IPS-18c (cell line): ENCODE results near the gene GPR137.

Experiments
- H3K4me3 ChIP-seq: 2 replicates; pipeline ENCODE4 v1.7.0; 2013; ENCODE audit warnings: low read depth, mild to moderate bottlenecking, low read length, moderate library complexity; ENCODE audit not compliant: insufficient read depth
- H3K9me3 ChIP-seq: one replicate; pipeline ENCODE4 v1.6.1; 2013; ENCODE audit warnings: mild to moderate bottlenecking, low read length, moderate library complexity; ENCODE audit not compliant: control insufficient read depth, insufficient read depth

Gene GPR137

DNA sequence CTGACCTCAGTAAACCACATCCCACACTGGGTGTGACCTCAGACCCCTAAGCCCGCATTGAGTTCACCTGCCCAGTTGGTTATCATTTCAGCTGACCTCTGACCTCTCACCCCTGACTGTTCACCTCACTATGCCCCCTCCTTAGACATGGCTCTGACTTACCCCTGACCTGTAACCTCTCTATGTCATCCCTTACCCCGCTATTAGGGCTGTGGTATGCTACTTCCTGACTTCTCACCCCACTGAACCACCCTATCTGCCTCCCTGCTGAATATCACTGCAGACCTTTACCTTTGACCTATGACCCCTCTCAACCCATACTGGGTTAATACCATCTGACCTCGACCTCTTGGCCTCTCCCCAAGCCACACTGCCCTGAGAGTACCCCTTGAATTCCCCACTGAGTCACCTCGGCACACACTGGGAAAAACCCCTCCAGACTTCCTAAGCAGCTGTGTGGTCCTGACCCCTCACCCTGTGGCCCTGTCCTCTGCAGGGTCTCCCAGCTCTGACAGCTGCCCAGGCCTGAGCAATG lies 26.0 kb upstream of the GPR137 start:
- H3K9me3 ChIP-seq, result no peaks in the 10 kb centered on the region
- H3K4me3 ChIP-seq, result no peak overlapping the region

DNA sequence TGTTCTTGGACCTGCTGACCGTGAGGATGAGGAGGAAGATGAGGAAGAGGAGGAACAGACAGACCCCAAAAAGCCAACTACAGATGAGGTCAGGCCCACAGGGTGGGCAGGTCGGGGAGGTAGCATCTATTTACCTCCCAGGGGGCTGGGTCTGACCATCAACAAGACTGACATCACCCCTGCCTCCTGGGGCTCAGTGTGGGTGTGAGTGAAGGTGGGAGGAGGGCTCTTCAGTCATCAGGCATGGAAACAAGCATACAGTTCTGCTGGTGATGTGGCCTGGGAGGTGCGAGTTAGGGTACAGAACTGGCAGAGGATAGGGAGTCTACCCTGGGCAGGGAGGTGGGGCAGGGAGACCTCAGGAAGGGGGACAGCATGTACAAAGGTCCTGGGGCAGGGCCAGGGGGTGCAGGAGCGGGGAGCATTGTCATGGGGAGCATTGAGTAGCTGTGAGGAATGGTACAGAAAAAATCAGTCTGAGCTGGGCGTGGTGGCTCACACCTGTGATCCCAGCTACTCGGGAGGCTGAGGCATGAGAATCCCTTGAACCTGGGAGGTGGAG lies 25.4 kb upstream of the GPR137 start:
- Histone ChIP-seq H3K4me3 (no peak overlapping the region), H3K9me3 (no peaks in the 10 kb centered on the region)

DNA sequence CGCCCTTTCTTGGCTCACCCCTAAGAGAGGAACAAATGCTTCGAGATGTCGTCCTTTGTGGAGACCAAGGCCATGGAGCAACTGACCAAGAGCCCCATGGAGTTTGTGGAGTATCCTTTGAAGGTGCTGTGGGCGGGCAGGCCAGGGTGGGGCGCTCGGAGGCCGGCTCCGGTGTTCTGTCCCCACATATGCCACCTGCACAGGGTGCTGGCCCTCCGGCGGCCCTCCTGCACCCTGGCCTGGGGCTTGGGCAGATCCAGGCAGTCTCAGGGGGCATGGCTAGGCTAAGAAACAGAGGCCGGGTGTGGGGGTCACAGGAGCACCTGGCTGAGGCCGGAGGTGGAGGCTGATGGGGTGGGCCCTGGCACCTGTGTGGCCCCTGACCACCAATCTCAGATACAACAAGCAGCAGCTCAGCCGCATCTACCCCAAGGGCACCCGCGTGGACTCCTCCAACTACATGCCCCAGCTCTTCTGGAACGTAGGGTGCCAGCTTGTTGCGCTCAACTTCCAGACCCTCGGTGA lies 24.0 kb upstream of the GPR137 start:
- no peak overlapping the region for H3K4me3 ChIP-seq

DNA sequence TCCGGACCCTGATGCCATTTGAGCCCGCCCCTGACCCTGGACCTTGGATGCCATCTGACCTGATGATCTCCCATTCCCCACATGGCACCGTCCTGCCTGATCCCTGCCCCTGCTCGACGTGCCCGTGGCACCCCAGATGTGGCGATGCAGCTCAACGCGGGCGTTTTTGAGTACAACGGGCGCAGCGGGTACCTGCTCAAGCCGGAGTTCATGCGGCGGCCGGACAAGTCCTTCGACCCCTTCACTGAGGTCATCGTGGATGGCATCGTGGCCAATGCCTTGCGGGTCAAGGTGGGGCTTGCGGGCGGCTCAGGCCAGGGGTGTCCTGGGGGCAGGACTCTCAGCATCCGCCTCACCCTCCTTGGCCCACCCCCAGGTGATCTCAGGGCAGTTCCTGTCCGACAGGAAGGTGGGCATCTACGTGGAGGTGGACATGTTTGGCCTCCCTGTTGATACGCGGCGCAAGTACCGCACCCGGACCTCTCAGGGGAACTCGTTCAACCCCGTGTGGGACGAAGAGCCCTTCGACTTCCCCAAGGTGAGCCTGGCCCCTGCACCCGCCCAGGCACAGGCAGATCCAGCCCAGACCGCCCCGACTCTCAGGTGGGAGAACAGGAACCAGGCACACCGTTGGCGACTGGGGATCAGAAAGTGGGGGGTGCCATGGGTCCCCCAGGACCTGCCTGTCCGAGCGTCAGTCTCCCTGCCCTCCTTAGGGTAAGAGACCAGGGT lies 23.2 kb upstream of the GPR137 start:
- no peaks in the 10 kb centered on the region for H3K9me3 ChIP-seq
- no peak overlapping the region for H3K4me3 ChIP-seq

More for the DNA sequence above, 24.0 kb upstream of the GPR137 start:
- no peaks in the 10 kb centered on the region for H3K9me3 ChIP-seq

DNA sequence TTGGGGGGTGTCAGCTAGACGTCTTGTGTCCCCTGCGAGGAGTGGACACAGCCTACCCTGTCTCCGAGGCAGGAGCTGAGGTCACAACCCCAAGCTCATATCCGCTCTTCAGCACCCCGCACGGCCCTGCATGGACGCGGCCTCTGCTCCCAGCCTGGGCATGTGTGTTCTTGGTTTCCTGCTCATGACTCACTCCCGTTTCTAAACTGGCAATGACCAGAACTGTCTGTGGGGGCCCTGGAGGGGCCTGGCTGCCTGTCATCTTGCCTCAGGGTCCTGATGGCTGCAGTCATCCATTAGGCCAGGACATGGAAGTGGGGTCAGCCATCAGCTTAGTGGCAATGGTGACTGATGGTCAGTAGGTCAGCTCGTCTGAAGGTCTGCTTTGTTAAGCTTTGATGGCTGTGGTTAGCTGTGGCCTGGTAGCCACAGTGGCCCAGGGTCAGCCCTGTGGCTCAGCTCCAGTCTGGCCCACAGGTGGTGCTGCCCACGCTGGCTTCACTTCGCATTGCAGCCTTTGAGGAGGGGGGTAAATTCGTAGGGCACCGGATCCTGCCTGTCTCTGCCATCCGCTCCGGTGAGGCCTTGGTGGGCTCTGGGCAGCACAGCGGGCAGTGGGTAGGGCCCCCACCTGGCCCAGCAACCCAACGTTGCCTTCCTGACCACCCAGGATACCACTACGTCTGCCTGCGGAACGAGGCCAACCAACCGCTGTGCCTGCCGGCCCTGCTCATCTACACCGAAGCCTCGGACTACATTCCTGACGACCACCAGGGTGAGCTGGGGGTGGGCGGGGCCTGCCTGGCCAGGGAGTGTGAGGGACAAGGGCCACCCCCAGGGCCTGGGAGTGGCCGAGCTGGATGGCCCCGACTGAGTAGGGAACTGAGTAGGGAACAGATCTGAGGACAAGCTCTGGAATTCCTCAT lies 22.4 kb upstream of the GPR137 start:
- H3K9me3 ChIP-seq, result no peaks in the 10 kb centered on the region

DNA sequence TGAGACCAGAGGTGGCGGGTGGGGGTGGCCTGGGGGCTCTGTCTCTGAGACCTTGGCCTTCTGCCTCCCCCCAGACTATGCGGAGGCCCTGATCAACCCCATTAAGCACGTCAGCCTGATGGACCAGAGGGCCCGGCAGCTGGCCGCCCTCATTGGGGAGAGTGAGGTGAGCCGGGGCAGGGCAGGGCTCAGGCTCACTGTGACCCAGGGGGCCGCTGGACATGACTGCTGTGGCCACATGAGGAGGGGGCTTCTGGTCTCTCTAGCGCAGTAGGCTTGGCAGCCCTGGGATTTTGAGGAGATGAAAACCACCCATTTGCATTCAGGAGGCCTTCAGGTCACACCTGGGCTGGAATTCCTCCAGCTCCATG lies 21.7 kb upstream of the GPR137 start:
- H3K4me3 ChIP-seq, result no peak overlapping the region
- no peaks in the 10 kb centered on the region for H3K9me3 ChIP-seq

More for the DNA sequence above, 22.4 kb upstream of the GPR137 start:
- H3K4me3 ChIP-seq, result no peak overlapping the region

DNA sequence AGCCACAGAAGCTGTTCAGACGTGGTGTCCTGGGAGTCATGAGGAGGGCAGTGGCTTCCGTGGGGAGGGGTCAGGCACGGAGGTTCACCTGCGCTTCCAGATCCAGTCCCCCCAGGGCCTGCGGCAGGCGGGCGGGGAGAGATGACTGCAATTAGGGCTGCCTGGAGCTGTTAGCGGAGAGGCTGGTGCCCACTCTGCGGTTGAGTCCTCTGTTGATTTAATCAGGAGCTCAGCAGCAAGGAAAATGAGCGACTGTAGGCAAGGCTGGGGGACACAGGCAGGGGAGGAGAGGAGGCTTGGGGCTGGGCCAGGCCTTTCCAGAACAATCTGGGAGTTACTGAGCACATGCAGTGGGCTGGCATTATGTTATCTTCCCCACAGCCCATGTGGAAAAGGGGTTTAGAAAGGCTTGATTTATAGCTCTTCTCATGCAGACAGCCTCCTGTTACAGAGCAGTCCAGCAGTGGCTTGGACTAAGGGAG lies 21.2 kb upstream of the GPR137 start:
- H3K4me3 ChIP-seq, result no peak overlapping the region
- H3K9me3 ChIP-seq, result no peaks in the 10 kb centered on the region

DNA sequence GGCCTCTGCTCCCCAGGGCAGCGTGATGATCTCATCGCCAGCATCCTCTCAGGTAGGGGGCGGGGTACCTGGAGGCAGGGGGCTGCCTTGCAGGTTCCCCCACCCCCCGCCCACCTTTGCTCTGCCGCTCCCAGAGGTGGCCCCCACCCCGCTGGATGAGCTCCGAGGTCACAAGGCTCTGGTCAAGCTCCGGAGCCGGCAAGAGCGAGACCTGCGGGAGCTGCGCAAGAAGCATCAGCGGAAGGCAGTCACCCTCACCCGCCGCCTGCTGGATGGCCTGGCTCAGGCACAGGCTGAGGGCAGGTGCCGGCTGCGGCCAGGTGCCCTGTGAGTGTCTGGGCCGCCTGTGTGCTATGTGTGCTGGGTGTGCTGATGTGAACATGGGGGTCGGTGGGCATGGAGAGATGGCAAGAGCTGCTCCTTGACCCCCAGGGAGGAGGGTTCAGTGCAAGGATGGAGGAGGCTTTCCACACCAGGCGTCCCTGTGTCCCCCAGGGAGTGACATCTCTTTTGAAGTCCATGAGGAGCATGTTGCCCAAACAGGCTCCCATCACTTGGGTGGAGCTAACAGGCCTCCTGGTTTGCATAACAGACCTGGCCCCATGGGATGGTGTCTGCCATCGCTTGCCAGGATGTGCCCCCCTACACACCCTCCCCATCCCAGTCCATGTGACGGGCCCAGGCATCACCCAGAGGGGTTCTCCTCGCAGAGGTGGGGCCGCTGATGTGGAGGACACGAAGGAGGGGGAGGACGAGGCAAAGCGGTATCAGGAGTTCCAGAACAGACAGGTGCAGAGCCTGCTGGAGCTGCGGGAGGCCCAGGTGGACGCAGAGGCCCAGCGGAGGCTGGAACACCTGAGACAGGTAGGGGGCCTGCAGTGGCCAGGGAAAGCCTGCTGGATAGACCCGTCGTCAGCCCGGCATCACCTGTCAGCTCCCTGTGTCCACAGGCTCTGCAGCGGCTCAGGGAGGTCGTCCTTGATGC lies 20.2 kb upstream of the GPR137 start:
- H3K9me3 ChIP-seq, result no peaks in the 10 kb centered on the region
- no peak overlapping the region for H3K4me3 ChIP-seq

DNA sequence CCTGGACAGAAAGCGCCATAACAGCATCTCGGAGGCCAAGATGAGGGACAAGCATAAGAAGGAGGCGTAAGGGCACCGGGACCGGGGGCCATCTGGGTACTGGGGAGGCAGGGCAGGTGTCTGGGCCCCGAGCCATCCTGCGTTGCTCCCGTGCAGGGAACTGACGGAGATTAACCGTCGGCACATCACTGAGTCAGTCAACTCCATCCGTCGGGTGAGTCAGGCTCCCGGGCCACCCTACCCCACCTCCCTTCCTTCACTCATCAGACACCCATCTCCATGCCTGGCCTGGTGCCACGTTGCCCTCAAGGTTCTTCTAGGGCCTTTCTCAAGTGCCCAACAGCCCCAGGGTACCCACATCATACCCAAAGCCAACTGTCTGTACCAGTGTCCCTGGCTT lies 19.3 kb upstream of the GPR137 start:
- no peak overlapping the region for H3K4me3 ChIP-seq
- H3K9me3 ChIP-seq, result no peaks in the 10 kb centered on the region

DNA sequence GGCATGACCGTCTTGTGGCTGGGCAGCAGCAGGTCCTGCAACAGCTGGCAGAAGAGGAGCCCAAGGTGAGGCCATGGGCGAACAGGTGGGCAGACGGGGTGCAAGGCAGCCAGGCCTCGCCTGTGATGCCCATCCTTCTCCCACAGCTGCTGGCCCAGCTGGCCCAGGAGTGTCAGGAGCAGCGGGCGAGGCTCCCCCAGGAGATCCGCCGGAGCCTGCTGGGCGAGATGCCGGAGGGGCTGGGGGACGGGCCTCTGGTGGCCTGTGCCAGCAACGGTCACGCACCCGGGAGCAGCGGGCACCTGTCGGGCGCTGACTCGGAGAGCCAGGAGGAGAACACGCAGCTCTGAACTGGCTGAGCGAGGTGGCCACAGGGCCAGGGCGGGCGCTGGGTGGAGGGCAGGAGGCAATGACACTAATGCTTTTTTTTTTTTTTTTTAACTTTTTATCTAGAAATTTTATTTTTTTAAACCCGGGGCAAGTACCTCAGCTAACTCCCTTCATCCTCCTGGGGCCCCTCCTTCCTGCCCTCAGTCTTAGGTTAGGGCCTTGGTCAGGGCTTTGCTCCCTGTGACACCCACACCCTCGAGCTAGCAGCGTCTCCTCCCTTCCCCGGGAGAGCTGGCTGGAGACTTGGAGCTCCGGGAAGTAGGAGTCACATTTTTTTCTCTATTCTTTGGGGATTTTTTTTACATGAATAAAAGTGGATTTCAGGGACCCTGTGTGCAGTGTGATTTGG lies 18.3 kb upstream of the GPR137 start:
- H3K4me3 ChIP-seq, result no peak overlapping the region
- no peaks in the 10 kb centered on the region for H3K9me3 ChIP-seq

DNA sequence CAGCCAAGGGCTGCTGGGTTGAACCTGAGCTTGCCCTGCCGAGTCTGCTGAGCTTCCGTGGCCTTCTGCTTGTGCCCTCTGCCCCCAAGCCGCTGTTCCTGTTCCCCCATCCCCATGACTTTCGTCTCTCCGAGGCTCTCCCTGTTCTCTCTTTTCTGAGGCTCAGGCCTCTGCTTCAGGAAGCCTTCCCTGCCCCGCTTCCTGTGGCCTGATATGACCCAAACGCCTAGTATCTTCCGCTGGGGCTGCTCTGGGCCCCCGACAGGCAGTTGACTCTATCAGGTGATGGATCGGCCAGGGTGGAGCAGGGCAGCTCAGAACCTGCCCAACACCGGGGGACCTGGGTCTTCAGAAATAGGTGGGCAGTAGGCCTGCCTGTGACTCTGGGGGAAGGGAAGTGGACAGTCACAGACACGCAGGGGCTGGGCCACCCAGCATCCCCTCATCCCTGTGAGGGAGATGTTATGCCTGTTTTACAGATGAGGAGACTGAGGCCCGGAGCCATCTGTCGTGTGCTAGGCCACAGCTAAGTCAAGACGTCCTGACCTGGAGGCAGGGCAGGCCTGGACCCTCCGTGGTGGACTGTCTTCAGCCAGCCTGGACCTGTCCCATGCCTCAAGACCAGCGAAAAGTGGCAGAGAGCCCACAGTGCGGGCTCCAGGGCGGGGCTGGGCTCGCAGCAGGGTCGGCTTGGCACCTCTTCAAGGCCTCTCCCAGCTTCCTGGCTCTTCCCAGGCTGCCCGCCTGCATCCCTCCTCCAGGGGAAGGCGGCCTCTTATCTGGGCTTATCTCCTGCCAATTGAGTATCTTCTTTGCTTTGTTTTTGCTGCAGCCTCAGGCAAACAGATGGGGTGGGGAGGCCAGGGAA lies 17.4 kb upstream of the GPR137 start:
- Histone ChIP-seq H3K9me3 (no peaks in the 10 kb centered on the region), H3K4me3 (peak overlapping the region; percentile 87)

DNA sequence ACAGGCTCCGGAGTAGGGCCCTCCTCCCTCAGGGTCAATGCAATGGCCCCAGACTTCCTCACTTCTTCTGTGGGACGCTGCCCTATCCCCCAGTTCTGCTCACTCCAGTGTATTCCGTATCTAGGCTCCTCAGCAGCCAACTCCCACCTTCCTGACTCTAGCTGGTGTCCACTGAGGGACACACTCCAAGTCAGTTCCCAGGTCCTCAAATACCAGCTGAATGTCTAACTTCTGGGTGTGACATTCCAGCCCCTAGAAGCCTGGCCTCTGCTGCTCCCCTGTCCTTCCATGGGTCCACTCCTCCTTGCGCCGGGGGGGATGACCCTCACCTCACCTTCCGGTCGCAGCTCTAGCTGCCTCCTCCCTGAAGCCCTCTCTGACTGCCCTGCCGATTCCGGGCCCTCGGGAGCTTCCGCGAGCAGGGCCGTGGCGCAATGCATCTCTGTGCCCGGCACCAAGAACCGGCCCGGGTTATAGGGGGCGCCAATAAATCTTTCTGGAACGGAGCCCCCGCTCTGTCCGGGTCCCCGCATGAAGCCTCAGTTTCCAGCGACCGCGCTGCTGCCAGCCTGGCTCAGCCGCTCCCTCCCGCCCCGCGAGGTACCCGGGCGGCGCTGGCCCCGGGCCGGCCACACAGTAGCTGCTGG lies 16.6 kb upstream of the GPR137 start:
- Histone ChIP-seq H3K4me3 (peak overlapping the region; percentile 87), H3K9me3 (no peaks in the 10 kb centered on the region)

DNA sequence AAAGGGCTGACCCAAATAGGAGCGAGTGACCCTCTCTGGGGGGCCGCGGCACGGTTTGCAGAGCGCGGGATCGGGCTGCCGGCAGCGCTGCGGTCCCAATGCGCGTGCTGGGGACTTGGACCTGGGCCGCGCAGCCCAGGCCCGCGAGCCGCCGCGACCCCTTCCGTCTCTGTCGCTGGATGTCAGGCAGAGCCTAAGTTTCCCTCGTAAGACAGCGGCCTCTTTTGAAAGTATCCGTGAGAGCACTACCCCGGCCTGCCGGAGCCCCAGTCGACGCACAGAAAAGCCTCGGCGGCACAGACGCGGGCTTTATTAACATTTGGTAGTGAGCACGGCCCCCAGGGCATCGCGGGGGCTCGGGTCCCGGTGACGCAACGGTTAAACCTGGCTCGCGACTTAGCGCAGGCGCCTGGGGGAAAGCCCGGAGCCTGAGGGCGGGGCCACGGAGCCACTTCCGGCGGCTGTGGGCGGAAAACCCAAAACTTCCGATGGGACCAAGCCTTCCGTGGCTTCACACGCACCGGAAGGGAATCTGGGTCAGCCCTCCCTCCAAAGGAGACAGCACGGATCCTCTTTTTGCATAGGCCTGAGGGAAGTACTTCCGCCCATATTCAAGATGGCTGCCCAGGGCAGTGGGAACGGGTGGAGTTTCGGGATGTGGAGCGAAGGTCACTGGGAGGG lies 16.0 kb upstream of the GPR137 start:
- Histone ChIP-seq H3K4me3 (peak overlapping the region; percentile 87), H3K9me3 (no peaks in the 10 kb centered on the region)
